Gastroesophageal sphincter (tissue), 4 donors: ENCODE data around the gene IL1RAPL2. TPM values are rescaled to one million over a fixed set of nuclear protein-coding genes. Genes with fewer than 3 reads are reported as not detected.

Experiments
- ATAC-seq: fragments of 150-250 bp; one replicate; pipeline ENCODE4 v1.9.1; 2016; ENCODE audit warnings: mild to moderate bottlenecking, moderate library complexity
- H3K27ac ChIP-seq, 4 donors: fragments of 200-600 bp; sonication (generic) in 3 of 4; 1 replicate in 3 of 4; 2 replicates in 1 of 4; pipeline ENCODE4 v1.5.1; 2016 to 2019
- H3K27me3 ChIP-seq: fragments of 200-600 bp; sonication (generic); one replicate; pipeline ENCODE4 v1.5.1; 2019
- H3K36me3 ChIP-seq, 2 donors: fragments of 200-600 bp; sonication (generic); one replicate each; pipeline ENCODE4 v1.5.1; 2019; ENCODE audit warnings: control low read depth in 1 of 2
- H3K4me1 ChIP-seq, 3 donors: fragments of 200-600 bp; sonication (generic); 1 replicate in 2 of 3; 2 replicates in 1 of 3; pipeline ENCODE4 v1.5.1; 2016 to 2019; ENCODE audit warnings: control low read depth in 2 of 3
- H3K4me3 ChIP-seq, 2 donors: fragments of 200-600 bp; sonication (generic); one replicate each; pipeline ENCODE4 v1.5.1; 2019; ENCODE audit warnings: mild to moderate bottlenecking in 1 of 2, moderate library complexity in 1 of 2
- H3K9me3 ChIP-seq, 3 donors: fragments of 200-600 bp; sonication (generic); one replicate each; pipeline ENCODE4 v1.5.1; 2017 to 2019; ENCODE audit warnings: control low read depth in 2 of 3
- EP300 ChIP-seq: sonication (generic); formaldehyde crosslinking; IDR thresholded peaks from one replicate; pipeline ENCODE4 v1.6.1; 2017; ENCODE audit warnings: antibody characterized with exemption, mild to moderate bottlenecking
- POLR2A ChIP-seq, 2 donors: fragments of 450-650 bp; IDR thresholded peaks; one replicate each; pipeline ENCODE4 v1.6.1; 2017; ENCODE audit warnings: antibody characterized with exemption in 2 of 2, mild to moderate bottlenecking in 2 of 2, moderate library complexity in 1 of 2
- POLR2AphosphoS5 ChIP-seq: sonication (generic); formaldehyde crosslinking; IDR thresholded peaks from one replicate; pipeline ENCODE4 v1.6.1; 2017; ENCODE audit warnings: antibody characterized with exemption
- WGBS, 2 donors: methylation state at CpG; one replicate each; pipeline ENCODE4 v1.1.5; 2018; ENCODE audit warnings: low coverage in 1 of 2; 5-methylcytosine and 5-hydroxymethylcytosine counted together
- total RNA-seq, 4 donors: library from RNA; depleted of rRNA; stranded (reverse); fragments of >200 nt; gene quantifications; one replicate each; pipeline ENCODE4 v1.1.0, GENCODE V29; 2016
- TF ChIP-seq, protein P1 (sequence below), 4 experiments: fragments of 200-600 bp in 2 of 4; fragments of 450-650 bp in 2 of 4; sonication (generic) in 1 of 4; IDR thresholded peaks; one replicate each; pipeline ENCODE4 v1.5.1; 2017 to 2019; ENCODE audit warnings: antibody characterized with exemption in 4 of 4, mild to moderate bottlenecking in 2 of 4, moderate library complexity in 2 of 4

The IL1RAPL2 gene
- total RNA-seq, 4 donors from 2014 or later, result 0.54 TPM; not detected in 2

DNA sequence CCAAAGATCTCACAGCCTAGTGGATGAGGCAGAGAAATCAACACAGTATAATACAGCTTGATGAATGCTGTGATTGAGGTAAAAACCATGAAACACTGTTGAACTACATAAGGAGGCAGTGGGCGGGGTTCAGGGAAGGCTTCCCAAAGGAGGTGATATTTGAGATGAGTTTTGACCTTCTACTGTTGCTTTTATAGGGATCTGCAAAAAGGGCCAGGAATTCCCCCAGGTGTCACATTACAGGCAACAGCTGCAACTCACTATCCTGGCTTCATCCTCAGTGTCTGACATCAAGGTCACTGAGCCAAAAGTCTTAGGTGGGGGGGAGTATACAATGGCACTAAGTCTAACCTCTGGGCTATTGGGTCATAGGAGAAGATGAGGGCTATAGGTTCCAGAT lies 1070.7 kb downstream of the IL1RAPL2 start:
- H3K27me3 ChIP-seq, result no peaks in the 10 kb centered on the region
- H3K36me3 ChIP-seq, result no peaks in the 10 kb centered on the region
- no peak for ATAC-seq
- no peak overlapping the region for H3K4me3 ChIP-seq
- no peaks in the 10 kb centered on the region for H3K9me3 ChIP-seq
- 75 to 100% methylated on average over 1 of the region's 1 CpG for WGBS, 2 donors
- TF ChIP-seq EP300 (no peak), POLR2AphosphoS5 (no peak), POLR2A (IDR thresholded peaks at IDR 0.05) (no peak)
- TF ChIP-seq, protein P1, sequence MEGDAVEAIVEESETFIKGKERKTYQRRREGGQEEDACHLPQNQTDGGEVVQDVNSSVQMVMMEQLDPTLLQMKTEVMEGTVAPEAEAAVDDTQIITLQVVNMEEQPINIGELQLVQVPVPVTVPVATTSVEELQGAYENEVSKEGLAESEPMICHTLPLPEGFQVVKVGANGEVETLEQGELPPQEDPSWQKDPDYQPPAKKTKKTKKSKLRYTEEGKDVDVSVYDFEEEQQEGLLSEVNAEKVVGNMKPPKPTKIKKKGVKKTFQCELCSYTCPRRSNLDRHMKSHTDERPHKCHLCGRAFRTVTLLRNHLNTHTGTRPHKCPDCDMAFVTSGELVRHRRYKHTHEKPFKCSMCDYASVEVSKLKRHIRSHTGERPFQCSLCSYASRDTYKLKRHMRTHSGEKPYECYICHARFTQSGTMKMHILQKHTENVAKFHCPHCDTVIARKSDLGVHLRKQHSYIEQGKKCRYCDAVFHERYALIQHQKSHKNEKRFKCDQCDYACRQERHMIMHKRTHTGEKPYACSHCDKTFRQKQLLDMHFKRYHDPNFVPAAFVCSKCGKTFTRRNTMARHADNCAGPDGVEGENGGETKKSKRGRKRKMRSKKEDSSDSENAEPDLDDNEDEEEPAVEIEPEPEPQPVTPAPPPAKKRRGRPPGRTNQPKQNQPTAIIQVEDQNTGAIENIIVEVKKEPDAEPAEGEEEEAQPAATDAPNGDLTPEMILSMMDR (IDR thresholded peaks at IDR 0.05), result no peak
- H3K4me1 ChIP-seq, result no peaks in the 10 kb centered on the region
- no peak overlapping the region for H3K27ac ChIP-seq

DNA sequence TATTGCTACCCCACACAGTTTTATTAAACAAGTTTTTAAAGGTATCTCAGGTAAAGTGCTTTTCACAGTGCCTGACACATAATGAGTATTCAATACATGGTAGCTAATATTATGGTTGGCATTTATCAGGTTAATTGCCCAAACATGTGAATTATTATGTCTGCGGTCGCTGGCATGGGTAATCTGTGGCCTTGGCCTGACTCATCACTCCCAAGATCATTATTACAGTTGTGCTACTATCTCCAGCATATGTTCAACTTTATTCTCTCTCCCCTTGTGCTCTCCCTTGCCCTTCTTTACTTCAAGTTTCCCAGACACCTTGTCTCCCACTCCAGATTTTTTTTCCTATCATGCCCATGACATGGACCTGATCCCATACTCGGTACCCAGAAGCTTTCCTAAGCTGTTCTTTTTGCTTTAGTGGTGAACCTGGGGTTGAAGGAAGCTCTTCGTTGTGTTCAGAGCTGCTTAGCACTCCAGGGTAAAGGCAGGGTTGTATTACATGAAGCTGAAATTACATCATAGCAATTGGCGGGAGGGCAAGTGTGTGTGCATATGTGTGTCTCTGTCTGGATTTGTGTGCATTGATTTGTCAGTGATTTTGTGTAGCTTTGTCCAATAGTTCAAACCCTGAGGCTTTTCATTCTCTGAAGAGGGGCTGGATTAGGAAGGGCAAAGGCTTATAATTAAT lies 1079.8 kb downstream of the IL1RAPL2 start:
- Histone ChIP-seq H3K9me3 (no peaks in the 10 kb centered on the region), H3K36me3 (no peaks in the 10 kb centered on the region), H3K4me3 (no peak overlapping the region), H3K27me3 (no peaks in the 10 kb centered on the region), H3K4me1 (no peaks in the 10 kb centered on the region), H3K27ac (no peak overlapping the region)
- 43 to 78% methylated on average over 1 to 4 of the region's 5 CpGs for WGBS, 2 donors
- ATAC-seq, result no peak
- TF ChIP-seq EP300 (no peak), POLR2A (IDR thresholded peaks at IDR 0.05) (no peak)

DNA sequence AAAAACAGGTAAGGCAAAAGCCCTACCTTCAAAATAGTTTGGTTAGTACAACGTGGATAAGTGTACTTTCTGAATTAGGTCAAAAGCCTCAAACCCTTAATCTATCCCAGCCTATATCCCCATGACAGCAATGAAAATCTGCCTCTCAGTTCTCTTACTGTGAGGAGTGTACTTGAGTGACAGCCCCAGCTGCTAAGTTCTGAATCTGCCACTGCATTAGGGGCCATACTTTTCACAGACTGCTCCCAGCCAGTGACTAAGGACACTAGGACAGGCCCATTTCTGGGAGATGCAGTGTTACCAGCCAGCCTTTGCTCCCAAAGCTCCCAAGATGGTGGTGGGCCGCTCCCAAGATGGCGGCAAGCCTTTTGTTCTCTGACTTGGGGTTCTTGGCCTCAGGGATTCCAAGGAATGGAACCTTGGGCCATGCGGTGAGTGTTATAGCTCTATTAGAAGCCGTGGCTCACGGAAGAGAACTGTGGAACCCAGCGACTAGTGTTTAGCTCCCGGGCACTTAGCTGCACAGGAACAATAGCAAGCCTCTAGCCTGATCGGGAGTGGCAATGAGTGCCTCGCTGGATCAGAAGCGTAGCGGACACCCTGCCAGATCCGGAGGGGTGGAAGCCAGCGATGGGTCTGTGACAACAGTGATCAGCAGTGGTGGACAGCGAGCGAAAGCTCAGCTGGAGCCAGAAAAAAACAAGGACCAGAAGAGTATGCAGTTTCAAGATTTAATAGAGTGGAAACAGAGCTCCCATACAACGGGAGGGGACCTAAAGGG lies 1080.8 kb downstream of the IL1RAPL2 start:
- Histone ChIP-seq H3K4me3 (no peak overlapping the region), H3K27me3 (no peaks in the 10 kb centered on the region), H3K9me3 (no peaks in the 10 kb centered on the region), H3K4me1 (no peaks in the 10 kb centered on the region), H3K27ac (no peak overlapping the region), H3K36me3 (no peaks in the 10 kb centered on the region)
- 87 to 94% methylated on average over 3 to 13 of the region's 17 CpGs for WGBS, 2 donors
- no peak for ATAC-seq
- TF ChIP-seq POLR2AphosphoS5, result no peak

DNA sequence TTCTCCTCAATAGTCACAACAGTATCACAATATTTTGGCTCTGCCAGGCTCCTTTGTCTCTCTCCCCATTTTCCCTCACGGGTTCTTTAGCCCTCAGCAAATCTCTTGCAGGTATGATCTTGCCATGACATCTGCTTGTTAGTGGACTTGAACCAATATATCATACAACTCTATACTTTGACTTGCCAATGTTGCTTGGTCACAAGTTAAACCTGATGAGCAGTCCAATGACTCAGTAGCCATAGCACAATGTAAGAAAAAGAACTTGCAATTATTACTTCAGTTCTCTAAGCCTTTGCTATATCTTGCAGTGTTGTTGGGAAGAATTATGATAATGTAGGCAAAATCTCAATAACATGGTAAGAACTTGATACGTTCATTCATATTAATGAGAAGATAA lies 1081.8 kb downstream of the IL1RAPL2 start:
- 45 to 78% methylated on average over 1 of the region's 2 CpGs for WGBS, 2 donors
- no peaks in the 10 kb centered on the region for H3K36me3 ChIP-seq

DNA sequence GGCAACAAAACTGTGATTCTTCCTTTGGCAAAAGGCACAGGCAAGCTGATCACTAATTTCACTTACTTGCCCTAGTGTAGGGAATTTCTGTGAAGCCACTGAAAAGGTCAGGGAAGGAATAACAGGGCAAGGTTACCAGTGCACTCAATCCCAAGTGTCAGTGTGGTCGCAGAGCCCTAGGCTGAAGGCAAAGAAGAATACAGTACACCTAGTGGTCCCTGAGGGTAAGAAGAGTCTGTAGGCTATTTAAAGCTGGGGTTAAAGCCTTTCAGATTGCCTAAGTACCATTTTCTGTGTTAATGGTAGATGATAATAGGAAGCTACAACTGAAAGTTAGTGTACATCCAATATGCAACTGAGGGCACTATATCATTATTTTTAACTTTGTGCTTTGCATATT lies 1082.7 kb downstream of the IL1RAPL2 start:
- TF ChIP-seq, protein P1 (IDR thresholded peaks at IDR 0.05), result no peak
- TF ChIP-seq POLR2AphosphoS5 (no peak), EP300 (no peak), POLR2A (IDR thresholded peaks at IDR 0.05) (no peak)
- Histone ChIP-seq H3K27ac (no peak overlapping the region), H3K4me1 (no peaks in the 10 kb centered on the region), H3K4me3 (no peak overlapping the region), H3K27me3 (no peaks in the 10 kb centered on the region), H3K36me3 (no peaks in the 10 kb centered on the region), H3K9me3 (no peaks in the 10 kb centered on the region)
- no peak for ATAC-seq
- WGBS, 2 donors, result 67 to 100% methylated on average over 1 of the region's 1 CpG

More for the DNA sequence above, 1081.8 kb downstream of the IL1RAPL2 start:
- Histone ChIP-seq H3K27me3 (no peaks in the 10 kb centered on the region), H3K4me3 (no peak overlapping the region), H3K27ac (no peak overlapping the region), H3K9me3 (no peaks in the 10 kb centered on the region), H3K4me1 (no peaks in the 10 kb centered on the region)
- ATAC-seq, result no peak
- TF ChIP-seq POLR2A (IDR thresholded peaks at IDR 0.05) (no peak), POLR2AphosphoS5 (no peak), EP300 (no peak)
- TF ChIP-seq, protein P1 (IDR thresholded peaks at IDR 0.05), result no peak

DNA sequence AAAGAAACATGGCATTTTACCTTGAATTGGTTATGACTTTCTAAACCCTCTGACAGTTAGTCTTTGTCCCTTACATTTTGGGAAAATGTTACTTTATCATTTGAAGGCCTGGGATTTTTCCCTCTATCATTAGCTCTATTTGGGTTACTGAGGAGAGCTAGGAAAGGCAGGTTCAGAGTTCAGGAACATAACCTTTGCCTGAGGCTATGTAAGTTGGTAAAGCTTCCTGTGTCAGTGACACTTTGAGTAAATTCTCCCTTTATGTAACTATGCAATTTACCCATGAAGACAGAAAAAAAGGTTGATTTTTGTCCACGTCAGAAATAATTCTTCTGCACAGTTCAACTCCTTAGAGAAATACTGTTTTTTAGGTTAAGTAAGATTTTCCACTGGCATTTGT lies 1084.6 kb downstream of the IL1RAPL2 start:
- TF ChIP-seq, protein P1 (IDR thresholded peaks at IDR 0.05), result no peak
- no peak for TF ChIP-seq POLR2AphosphoS5
- no peak for TF ChIP-seq EP300
- no peak for TF ChIP-seq POLR2A (IDR thresholded peaks at IDR 0.05)
- no peak overlapping the region for H3K27ac ChIP-seq
- no peaks in the 10 kb centered on the region for H3K9me3 ChIP-seq
- H3K4me3 ChIP-seq, result no peak overlapping the region
- H3K36me3 ChIP-seq, result no peaks in the 10 kb centered on the region
- WGBS, 2 donors, result 20 to 43% methylated on average over 1 of the region's 1 CpG
- ATAC-seq, result no peak
- no peaks in the 10 kb centered on the region for H3K4me1 ChIP-seq
- H3K27me3 ChIP-seq, result no peaks in the 10 kb centered on the region
